Liver (tissue), 9 donors: ENCODE measurements around the gene SNRK. TPM values are rescaled to one million over a fixed set of nuclear protein-coding genes. Genes with fewer than 3 reads are reported as not detected.

Source experiments
- DNase-seq: peaks from one replicate; pipeline ENCODE4 v3.0.0-alpha.2; 2017; ENCODE audit warnings: low spot score
- H3K27ac ChIP-seq, 2 donors: one replicate each; pipeline ENCODE4 v1.7.0; 2013; ENCODE audit warnings: inconsistent platforms in 2 of 2, low read length in 2 of 2, control low read depth in 1 of 2, low read depth in 1 of 2, mild to moderate bottlenecking in 1 of 2
- H3K27me3 ChIP-seq, 4 donors: one replicate each; pipeline versions ENCODE4 v1.6.1 to v1.7.0; 2013; ENCODE audit warnings: low read length in 3 of 4, inconsistent platforms in 1 of 4, mild to moderate bottlenecking in 1 of 4, moderate library complexity in 1 of 4; ENCODE audit not compliant: control insufficient read depth in 4 of 4, insufficient read depth in 4 of 4
- H3K36me3 ChIP-seq, 4 donors: one replicate each; pipeline versions ENCODE4 v1.6.1 to v1.7.0; 2013; ENCODE audit warnings: low read length in 3 of 4, mild to moderate bottlenecking in 3 of 4, low read depth in 1 of 4, moderate library complexity in 1 of 4; ENCODE audit not compliant: control insufficient read depth in 4 of 4, insufficient read depth in 3 of 4
- H3K4me1 ChIP-seq, 4 donors: one replicate each; pipeline versions ENCODE4 v1.6.1 to v1.7.0; 2013; ENCODE audit warnings: low read length in 3 of 4, mild to moderate bottlenecking in 3 of 4, moderate library complexity in 1 of 4; ENCODE audit not compliant: control insufficient read depth in 4 of 4, insufficient read depth in 4 of 4
- H3K4me3 ChIP-seq, 3 donors: one replicate each; pipeline versions ENCODE4 v1.6.1 to v1.7.0; 2013; ENCODE audit warnings: low read length in 3 of 3, control low read depth in 1 of 3, low read depth in 1 of 3, mild to moderate bottlenecking in 1 of 3
- H3K9ac ChIP-seq, 2 donors: one replicate each; pipeline ENCODE4 v1.7.0; 2013; ENCODE audit warnings: low read length in 2 of 2, mild to moderate bottlenecking in 2 of 2, moderate library complexity in 2 of 2, control low read depth in 1 of 2, low read depth in 1 of 2
- H3K9me3 ChIP-seq, 4 donors: one replicate each; pipeline versions ENCODE4 v1.6.1 to v1.7.0; 2013; ENCODE audit warnings: low read length in 3 of 4; ENCODE audit not compliant: control insufficient read depth in 4 of 4
- ATF3 ChIP-seq: IDR thresholded peaks from 2 replicates; pipeline ENCODE4 v1.6.1; 2016; ENCODE audit warnings: antibody characterized with exemption
- EGR1 ChIP-seq, 2 donors: IDR thresholded peaks; 2 replicates each; pipeline ENCODE4 v1.6.1; 2016 to 2018; ENCODE audit warnings: antibody characterized with exemption in 2 of 2, low read depth in 2 of 2
- FOXA1 ChIP-seq: IDR thresholded peaks from 2 replicates; pipeline ENCODE4 v1.6.1; 2016; ENCODE audit warnings: antibody characterized with exemption
- FOXA2 ChIP-seq: IDR thresholded peaks from 2 replicates; pipeline ENCODE4 v1.6.1; 2016; ENCODE audit warnings: antibody characterized with exemption
- GABPA ChIP-seq, 2 donors: IDR thresholded peaks in 1 of 2; conservative IDR thresholded peaks in 1 of 2; 2 replicates each; pipeline ENCODE4 v1.6.1; 2016; ENCODE audit warnings: antibody characterized with exemption in 2 of 2, mild to moderate bottlenecking in 1 of 2, moderate library complexity in 1 of 2
- HNF4A ChIP-seq, 2 donors: conservative IDR thresholded peaks; 2 replicates each; pipeline ENCODE4 v1.6.1; 2016; ENCODE audit warnings: antibody characterized with exemption in 2 of 2, mild to moderate bottlenecking in 2 of 2
- HNF4G ChIP-seq: IDR thresholded peaks from 2 replicates; pipeline ENCODE4 v1.6.1; 2016; ENCODE audit warnings: antibody characterized with exemption
- JUND ChIP-seq, 2 donors: IDR thresholded peaks; 2 replicates each; pipeline ENCODE4 v1.6.1; 2016; ENCODE audit warnings: antibody characterized with exemption in 2 of 2
- RAD21 ChIP-seq, 2 donors: IDR thresholded peaks; 2 replicates each; pipeline ENCODE4 v1.6.1; 2016; ENCODE audit warnings: antibody characterized with exemption in 2 of 2, mild to moderate bottlenecking in 2 of 2
- SP1 ChIP-seq: IDR thresholded peaks from 2 replicates; pipeline ENCODE4 v1.6.1; 2018; ENCODE audit warnings: antibody characterized with exemption, mild to moderate bottlenecking
- TAF1 ChIP-seq: conservative IDR thresholded peaks from 2 replicates; pipeline ENCODE4 v1.6.1; 2016; ENCODE audit warnings: antibody characterized with exemption, mild to moderate bottlenecking
- YY1 ChIP-seq: IDR thresholded peaks from 2 replicates; pipeline ENCODE4 v1.6.1; 2016; ENCODE audit warnings: antibody characterized with exemption, mild to moderate bottlenecking
- ZBTB33 ChIP-seq: IDR thresholded peaks from 2 replicates; pipeline ENCODE4 v1.6.1; 2016; ENCODE audit warnings: antibody characterized with exemption
- WGBS: extraction: QIAGEN DNeasy Blood & Tissue Kit; methylation state at CpG from one replicate; pipeline ENCODE4 v1.1.7; 2013; 5-methylcytosine and 5-hydroxymethylcytosine counted together
- polyA plus RNA-seq, 2 donors: library from polyadenylated mRNA; stranded (reverse) in 1 of 2; unstranded in 1 of 2; fragments of 200-250 nt in 1 of 2; fragments of >200 nt in 1 of 2; fragmentation: Nextera tagmentation in 1 of 2; extraction: Ambion mirVana in 1 of 2; gene quantifications; one replicate each; pipeline versions ENCODE4 v1.2.1 to v1.2.3, GENCODE V29; 2013 to 2015
- total RNA-seq, 2 donors: library from RNA; depleted of rRNA; stranded (reverse); fragments of >200 nt; gene quantifications; one replicate each; pipeline ENCODE4 v1.2.3, GENCODE V29; 2014
- TF ChIP-seq, protein P1 (sequence below): IDR thresholded peaks from 2 replicates; pipeline ENCODE4 v1.6.1; 2016; ENCODE audit warnings: antibody characterized with exemption, mild to moderate bottlenecking
- TF ChIP-seq, protein P2 (sequence below): fragments of 150-350 bp; IDR thresholded peaks from 2 replicates; pipeline ENCODE4 v1.5.1; 2017; ENCODE audit warnings: improper control_type of control experiment, low read depth, low read length; ENCODE audit not compliant: missing input control
- donor health status: healthy.
- donor health status: healthy.
- donor health status: healthy.
- donor health status: healthy.
- donor health status: healthy.

Gene SNRK
- total and polyA plus RNA-seq, 4 donors, result 5.8 to 28.5 (median 14.6) TPM

- TF ChIP-seq ZBTB33 (no peak), RAD21 (IDR thresholded peaks at IDR 0.05) (no peak)
Observed at GRCh38 chr3:43309372-43310305, 23.3 kb downstream of the SNRK start (continued).

DNA sequence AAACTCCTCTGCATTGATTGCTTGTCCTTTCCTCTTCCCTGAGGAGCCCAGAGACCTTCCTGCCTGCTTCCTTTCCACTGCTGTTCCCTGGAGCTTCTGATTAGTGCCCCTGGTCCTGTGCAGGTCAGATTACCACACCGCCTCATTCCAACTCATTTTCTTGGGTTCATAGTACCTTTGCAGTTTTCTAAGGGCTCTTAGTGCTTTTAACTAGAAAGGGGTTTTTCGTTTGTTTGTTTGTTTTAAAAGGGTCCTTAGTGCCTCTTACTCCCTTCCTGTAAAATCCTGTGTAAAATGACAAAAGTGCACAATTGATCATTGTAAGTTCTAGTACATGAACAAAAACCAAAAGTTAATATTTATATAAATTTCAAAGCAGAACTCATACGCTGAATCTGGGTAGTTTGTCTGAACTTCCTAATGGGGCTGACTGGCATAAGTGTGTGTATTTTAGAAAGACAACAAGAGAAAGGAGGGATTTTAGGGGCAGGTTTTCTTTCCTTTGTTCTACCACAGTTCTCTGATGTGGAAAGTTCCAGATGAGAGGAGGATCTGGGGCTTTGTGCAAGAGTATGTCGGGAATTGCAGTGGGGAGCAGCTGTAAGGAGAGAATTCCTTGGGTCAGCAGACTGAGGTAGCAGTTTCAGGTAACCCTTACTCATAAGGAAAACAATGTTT lies 30.6 kb downstream of the SNRK start:
- Histone ChIP-seq H3K27ac (peak overlapping the region; percentile 64 to 74), H3K4me3 (no peak overlapping the region), H3K27me3 (no peaks in the 10 kb centered on the region), H3K9ac (peak overlapping the region in 1 of 2 donors; percentile 16), H3K9me3 (no peaks in the 10 kb centered on the region), H3K36me3 (peaks cover 0 to 5% (median 0%) of the 10 kb centered on the region in 4 donors), H3K4me1 (peaks cover 7 to 53% (median 43%) of the 10 kb centered on the region in 4 donors)
- no peak for TF ChIP-seq EGR1 (IDR thresholded peaks at IDR 0.05; ENCODE audit: low read depth in 2 of 2)
- peak; percentile 33 to 76 for TF ChIP-seq HNF4A (conservative IDR thresholded peaks at IDR 0.05)
- DNase-seq, result no peak
- 43% methylated on average over 4 of the region's 4 CpGs for WGBS

DNA sequence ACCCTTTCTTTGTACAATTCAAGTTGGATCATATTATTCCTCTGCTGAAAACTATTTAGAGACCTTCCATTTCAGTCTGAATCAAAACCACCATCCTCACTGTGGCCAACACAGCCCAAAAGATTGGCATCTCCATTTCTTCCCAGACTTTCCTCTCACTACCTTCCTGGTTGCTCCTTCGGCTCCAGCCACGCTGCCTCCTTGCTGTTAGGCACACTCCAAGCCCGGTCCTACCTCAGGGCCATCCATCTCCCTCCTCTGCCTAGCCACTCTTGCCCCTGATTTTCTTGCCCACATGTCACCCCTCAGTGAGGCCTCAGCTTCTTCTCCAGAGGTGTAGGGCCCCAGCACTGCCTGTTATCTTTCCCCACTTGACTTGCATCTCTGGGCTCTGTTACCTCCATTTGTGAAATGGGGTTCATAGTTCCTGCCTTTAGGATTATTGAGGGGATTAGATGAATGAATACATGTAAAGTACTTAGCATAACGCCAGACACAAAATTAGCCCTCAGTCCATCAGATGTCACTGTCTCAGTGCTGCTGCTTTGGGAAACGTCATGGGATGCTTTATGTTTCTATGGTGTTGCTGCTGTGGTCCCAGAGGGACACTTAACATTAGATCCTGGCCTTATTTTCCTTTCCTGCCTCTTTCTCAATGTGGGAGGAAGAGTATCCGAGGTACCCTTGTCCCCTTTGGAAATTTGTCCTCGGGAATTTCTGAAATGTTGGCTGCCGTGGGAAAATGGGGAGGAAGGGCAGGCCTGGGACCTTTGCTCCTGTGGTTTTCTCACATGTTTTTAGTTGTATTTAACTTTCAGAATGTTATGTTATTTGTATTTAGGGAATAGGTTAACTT lies 31.3 kb downstream of the SNRK start:
- Histone ChIP-seq H3K9me3 (no peaks in the 10 kb centered on the region), H3K4me3 (no peak overlapping the region), H3K9ac (no peak overlapping the region), H3K27ac (peak overlapping the region; percentile 64 to 74), H3K36me3 (peaks cover 0 to 5% (median 0%) of the 10 kb centered on the region in 4 donors), H3K4me1 (peaks cover 7 to 54% (median 43%) of the 10 kb centered on the region in 4 donors), H3K27me3 (no peaks in the 10 kb centered on the region)
- 44% methylated on average over 8 of the region's 8 CpGs for WGBS
- no peak for DNase-seq
- peak; percentile 29 to 46 for TF ChIP-seq JUND (IDR thresholded peaks at IDR 0.05)
- TF ChIP-seq, protein P1, sequence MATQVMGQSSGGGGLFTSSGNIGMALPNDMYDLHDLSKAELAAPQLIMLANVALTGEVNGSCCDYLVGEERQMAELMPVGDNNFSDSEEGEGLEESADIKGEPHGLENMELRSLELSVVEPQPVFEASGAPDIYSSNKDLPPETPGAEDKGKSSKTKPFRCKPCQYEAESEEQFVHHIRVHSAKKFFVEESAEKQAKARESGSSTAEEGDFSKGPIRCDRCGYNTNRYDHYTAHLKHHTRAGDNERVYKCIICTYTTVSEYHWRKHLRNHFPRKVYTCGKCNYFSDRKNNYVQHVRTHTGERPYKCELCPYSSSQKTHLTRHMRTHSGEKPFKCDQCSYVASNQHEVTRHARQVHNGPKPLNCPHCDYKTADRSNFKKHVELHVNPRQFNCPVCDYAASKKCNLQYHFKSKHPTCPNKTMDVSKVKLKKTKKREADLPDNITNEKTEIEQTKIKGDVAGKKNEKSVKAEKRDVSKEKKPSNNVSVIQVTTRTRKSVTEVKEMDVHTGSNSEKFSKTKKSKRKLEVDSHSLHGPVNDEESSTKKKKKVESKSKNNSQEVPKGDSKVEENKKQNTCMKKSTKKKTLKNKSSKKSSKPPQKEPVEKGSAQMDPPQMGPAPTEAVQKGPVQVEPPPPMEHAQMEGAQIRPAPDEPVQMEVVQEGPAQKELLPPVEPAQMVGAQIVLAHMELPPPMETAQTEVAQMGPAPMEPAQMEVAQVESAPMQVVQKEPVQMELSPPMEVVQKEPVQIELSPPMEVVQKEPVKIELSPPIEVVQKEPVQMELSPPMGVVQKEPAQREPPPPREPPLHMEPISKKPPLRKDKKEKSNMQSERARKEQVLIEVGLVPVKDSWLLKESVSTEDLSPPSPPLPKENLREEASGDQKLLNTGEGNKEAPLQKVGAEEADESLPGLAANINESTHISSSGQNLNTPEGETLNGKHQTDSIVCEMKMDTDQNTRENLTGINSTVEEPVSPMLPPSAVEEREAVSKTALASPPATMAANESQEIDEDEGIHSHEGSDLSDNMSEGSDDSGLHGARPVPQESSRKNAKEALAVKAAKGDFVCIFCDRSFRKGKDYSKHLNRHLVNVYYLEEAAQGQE, result peak; percentile 75
- TF ChIP-seq GABPA (IDR thresholded peaks at IDR 0.05 in 1 of 2, conservative IDR thresholded peaks at IDR 0.05 in 1 of 2), result no peak
- peak; percentile 54 for TF ChIP-seq YY1
- TF ChIP-seq SP1, result peak; percentile 67
- TF ChIP-seq ZBTB33, result peak; percentile 60
- TF ChIP-seq TAF1, result no peak
- peak; percentile 35 to 54 for TF ChIP-seq RAD21 (IDR thresholded peaks at IDR 0.05)
- no peak for TF ChIP-seq ATF3
- peak; percentile 83 to 90 for TF ChIP-seq HNF4A (conservative IDR thresholded peaks at IDR 0.05)
- TF ChIP-seq HNF4G, result peak; percentile 64
- no peak for TF ChIP-seq EGR1 (IDR thresholded peaks at IDR 0.05; ENCODE audit: low read depth in 2 of 2)
- no peak for TF ChIP-seq FOXA1
- TF ChIP-seq FOXA2, result no peak
- TF ChIP-seq, protein P2, sequence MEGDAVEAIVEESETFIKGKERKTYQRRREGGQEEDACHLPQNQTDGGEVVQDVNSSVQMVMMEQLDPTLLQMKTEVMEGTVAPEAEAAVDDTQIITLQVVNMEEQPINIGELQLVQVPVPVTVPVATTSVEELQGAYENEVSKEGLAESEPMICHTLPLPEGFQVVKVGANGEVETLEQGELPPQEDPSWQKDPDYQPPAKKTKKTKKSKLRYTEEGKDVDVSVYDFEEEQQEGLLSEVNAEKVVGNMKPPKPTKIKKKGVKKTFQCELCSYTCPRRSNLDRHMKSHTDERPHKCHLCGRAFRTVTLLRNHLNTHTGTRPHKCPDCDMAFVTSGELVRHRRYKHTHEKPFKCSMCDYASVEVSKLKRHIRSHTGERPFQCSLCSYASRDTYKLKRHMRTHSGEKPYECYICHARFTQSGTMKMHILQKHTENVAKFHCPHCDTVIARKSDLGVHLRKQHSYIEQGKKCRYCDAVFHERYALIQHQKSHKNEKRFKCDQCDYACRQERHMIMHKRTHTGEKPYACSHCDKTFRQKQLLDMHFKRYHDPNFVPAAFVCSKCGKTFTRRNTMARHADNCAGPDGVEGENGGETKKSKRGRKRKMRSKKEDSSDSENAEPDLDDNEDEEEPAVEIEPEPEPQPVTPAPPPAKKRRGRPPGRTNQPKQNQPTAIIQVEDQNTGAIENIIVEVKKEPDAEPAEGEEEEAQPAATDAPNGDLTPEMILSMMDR, result no peak
